HG02571 (cell line): ENCODE data around the gene ESPL1.
A peak's percentile ranks its signal among the peaks of the same experiment; 100 is the strongest.

ENCODE experiments used
- ATAC-seq: cut with Tn5 transposase; IDR thresholded peaks from one replicate; pipeline ENCODE4 v1.9.1; 2021; ENCODE audit warnings: mild to moderate bottlenecking, moderate library complexity; ENCODE audit not compliant: unreplicated experiment

Gene ESPL1

DNA sequence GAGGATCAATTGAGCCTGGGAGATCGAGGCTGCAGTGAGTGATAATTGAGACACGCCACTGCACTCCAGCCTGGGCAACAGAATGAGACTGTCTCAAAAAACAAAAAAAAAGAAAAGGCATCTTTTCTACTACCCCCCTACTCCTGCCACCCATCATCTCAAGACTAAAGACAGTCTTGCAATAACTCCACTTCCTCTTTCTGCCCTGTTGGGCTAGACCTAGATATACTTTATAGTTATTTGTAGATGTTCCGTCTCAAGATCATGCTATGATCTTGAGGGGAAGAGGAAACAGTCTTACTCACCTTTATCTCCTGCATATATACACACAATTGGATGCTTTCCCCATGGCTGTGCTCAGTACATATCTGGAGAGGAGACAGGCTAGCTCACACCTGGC is 12.1 kb upstream of the ESPL1 start:
- ATAC-seq = no peak

DNA sequence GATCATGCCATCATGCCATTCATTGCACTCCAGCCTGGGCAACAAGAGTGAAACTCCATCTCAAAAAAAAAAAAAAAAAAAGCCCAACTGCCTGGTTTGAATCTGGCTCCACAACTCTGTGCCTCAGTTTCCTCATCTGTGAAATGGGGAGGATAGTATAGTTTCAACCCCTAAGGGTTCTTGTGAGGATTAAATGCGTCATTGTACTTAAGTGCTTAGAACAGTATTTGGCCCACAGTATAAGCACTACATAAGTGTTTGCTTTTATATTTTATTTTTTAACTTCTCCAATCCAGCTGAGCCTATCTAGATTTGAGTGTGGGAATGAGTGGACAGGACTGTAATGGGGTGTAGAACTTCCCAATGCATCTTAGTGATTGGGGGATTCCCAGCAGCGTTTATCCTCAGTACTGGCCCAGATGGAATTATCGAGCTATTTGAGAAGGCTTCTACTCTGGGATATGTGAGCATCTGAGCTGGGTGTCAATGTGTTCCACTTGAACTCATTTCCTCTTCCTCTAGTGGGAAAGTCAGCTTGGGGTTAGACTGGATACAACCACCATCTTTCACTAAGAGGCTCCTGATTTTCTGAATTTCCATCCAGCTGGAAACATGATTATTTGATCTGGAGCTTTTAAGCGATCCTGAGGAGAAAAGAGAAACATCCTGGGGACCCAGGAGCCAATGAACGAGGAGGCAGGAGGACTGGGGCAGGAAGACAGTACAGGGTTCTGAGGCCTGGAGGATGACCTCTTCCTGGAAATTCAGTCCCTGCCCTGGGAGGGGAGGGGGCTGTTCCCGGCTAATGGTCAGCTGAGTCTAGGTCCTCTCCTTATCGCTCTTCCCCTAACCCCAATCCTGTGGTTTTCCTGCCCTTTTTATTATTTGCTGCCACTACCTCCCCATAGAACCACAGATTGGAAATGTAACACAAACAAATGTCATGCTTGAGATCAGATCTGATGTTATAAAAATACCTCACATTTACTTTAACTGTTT is 9.3 kb upstream of the ESPL1 start:
- no peak for ATAC-seq

DNA sequence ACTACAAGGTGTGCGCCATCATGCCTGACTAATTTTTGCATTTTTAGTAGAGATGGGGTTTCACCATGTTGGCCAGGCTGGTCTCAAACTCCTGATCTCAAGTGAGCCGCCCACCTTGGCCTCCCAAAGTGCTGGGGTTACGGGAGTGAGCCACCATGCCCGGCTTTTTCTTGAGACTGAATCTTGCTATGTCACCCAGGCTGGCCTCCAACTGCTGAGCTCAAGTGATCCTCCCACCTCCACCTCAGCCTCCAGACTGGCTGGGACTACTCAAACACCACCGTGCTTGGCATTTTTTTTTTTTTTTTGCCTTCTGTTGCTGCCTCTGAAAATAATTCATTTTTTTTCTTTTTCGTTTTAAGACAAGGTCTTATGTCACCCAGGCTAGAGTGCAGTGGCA is 8.2 kb upstream of the ESPL1 start:
- no peak for ATAC-seq

DNA sequence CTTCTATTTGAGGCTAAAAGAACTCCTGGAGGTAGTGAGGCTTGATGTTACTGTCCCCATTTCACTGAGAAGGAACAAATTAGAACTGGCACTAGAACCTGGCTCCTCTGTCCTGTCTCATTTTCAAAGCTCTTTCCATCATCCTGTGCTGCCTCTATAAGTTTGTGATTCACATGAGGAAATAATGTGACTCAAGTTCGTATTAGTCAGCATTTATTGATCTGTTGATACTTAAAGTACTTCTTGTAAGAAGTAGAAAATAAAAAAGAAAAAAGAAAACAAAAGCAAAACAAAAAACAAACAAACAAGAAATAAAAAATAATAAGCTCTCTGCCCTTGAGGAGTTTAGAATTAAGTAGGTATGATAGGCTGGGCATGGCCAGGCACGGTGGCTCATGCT is 2.3 kb upstream of the ESPL1 start:
- ATAC-seq = no peak

DNA sequence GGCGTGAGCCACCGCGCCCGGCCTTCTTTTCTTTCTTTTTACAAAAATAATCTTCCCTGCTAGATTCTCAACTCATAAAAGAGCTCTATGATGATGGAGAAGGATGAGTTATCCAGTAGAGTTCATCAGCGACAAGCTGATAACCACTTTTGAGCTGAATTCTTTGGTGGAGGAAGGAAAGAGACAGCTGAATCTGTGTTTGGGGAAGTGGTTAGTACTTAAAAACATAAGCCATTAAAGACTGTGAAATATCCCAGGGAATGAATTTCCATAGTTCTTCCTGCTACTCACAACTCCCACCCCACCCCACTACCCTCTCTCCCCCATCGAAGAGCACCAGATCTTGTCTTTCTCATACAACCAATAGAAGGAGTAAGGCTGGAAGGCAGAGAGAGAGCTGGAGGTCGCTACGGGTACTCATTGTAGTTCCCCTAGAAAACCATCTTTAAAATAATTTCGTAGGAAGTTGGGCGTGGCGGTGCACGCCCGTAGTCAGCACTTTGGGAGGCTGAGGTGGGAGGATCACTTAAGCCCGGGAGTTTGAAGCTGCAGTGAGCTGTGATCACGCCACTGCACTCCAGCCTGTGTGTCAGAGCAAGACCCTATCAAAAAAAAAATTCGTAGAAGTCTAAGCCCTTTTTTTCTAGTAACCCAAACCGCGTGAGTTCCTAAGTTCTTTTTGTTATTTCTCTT is 647 bp upstream of the ESPL1 start:
- no peak for ATAC-seq

DNA sequence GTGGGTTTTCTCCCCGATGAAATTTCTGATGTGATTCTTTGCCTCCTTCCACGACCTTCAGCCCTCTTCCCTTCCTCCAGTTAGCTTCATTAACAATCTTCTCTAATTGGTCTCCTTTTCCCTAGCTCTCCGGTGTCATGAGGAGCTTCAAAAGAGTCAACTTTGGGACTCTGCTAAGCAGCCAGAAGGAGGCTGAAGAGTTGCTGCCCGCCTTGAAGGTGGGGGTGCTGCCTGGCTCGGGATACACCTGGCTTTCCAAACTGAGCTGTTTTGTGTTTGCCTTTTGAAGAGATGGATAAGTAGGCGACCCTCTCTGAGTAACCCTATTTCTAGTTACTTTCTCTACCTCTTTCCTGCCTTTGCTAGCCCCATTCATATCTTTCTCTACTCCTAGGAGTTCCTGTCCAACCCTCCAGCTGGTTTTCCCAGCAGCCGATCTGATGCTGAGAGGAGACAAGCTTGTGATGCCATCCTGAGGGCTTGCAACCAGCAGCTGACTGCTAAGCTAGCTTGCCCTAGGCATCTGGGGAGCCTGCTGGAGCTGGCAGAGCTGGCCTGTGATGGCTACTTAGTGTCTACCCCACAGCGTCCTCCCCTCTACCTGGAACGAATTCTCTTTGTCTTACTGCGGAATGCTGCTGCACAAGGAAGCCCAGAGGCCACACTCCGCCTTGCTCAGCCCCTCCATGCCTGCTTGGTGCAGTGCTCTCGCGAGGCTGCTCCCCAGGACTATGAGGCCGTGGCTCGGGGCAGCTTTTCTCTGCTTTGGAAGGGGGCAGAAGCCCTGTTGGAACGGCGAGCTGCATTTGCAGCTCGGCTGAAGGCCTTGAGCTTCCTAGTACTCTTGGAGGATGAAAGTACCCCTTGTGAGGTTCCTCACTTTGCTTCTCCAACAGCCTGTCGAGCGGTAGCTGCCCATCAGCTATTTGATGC is 797 bp downstream of the ESPL1 start:
- no peak for ATAC-seq

DNA sequence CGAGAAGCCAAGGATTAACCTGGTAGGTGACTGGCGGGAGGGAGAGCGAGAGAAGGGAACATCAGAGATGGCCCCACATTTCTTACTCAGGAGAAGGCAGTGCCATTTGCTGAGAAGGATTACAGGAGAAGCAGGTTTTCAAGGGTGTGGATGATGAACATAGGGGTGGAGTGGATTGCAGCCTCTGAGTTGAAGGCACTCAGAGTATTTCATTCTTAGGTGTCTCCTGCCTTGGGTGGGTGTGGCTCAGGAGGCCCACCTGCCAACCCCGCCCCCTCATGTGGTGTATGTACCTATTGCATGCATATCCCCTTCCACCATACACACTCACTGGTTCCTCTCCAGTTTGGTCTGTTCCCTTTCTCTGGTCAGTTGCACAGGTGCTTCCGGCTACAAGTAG is 6.3 kb downstream of the ESPL1 start:
- no peak for ATAC-seq

DNA sequence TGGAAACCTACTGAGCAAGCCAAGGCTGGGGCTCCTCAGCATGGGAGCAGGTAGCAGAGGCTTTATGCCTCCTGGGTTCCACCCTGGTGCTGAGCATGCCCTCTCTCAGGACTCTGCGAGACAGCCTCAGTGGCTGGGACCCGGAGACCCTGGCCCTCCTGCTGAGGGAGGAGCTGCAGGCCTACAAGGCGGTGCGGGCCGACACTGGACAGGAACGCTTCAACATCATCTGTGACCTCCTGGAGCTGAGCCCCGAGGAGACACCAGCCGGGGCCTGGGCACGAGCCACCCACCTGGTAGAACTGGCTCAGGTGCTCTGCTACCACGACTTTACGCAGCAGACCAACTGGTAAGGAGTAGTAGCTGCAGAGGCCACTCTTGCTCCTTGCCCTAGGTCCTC is 8.4 kb downstream of the ESPL1 start:
- no peak for ATAC-seq

DNA sequence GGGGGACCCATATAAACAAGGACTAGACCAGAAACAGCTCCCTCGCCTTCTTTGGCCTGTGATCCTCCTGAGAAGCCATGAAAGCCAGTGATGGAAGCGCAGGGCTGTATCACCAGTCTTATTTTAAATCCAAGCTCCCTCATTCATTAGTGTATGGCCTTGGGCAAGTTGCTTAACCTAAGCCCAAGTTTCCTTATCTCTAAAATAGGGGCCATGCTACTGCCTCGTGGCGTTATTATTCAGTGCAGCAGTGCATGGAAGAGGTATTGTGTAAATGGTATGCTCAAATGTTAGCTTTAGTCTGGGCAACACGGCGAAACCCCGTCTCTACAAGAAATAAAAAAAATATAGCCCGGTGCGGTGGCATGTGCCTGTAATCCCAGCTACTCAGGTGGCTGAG is 9.9 kb downstream of the ESPL1 start:
- ATAC-seq = no peak

DNA sequence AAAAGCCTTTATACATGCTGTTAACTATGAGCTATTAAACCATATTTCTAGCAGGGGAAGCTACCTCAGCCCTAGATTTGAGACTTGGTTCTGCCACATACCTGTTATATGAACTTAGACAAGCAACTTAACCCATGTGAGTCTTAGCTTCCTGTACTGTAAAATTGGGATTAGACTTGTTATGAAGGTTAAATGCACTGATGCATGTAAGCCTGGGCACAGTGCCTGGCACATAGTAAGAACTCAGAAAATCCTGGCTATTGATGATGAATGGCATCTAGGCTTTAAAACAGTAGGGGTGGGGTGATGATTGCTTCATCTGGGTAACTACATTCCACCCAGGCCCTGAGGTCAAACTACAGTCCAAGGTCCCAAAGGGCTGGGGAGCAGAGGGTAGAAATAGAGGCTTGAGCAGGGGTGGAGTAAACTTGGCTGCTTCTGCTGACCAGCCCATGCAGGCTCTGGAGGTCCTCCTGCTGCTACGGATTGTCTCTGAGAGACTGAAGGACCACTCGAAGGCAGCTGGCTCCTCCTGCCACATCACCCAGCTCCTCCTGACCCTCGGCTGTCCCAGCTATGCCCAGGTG is 11.3 kb downstream of the ESPL1 start:
- no peak for ATAC-seq

DNA sequence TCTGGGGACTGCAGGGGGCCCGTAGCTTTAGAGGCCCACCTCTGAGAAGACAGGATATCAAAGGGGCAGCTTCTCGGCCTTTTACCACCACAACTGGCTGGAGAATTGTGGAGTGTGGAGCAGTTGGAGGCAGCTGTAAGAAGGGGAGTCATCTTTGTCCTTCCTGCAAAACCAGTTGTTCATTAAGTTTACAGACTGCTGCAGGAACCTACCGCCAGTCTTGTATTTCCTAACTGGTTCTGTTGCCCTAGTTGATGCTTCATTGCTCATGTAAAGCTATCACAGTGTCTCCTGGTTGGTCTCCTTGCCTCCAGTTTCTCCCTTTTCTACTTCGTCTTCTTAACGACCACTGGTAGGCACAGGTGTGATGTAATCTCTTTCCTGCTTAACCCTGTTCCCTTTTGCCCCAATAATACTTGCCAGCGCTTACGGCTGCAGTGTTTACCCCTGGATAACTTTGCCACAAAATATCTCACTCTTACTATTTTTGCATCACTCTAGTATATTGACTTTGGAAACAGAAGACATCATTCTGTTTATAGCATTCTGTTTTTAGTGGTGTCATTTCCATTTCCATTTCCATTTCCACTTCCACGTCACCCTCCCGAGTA is 11.9 kb downstream of the ESPL1 start:
- no peak for ATAC-seq

DNA sequence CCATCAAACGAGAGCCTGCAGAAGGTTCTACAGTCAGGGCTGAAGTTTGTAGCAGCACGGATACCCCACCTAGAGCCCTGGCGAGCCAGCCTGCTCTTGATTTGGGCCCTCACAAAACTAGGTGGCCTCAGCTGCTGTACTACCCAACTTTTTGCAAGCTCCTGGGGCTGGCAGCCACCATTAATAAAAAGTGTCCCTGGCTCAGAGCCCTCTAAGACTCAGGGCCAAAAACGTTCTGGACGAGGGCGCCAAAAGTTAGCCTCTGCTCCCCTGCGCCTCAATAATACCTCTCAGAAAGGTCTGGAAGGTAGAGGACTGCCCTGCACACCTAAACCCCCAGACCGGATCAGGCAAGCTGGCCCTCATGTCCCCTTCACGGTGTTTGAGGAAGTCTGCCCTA is 18.3 kb downstream of the ESPL1 start:
- no peak for ATAC-seq

DNA sequence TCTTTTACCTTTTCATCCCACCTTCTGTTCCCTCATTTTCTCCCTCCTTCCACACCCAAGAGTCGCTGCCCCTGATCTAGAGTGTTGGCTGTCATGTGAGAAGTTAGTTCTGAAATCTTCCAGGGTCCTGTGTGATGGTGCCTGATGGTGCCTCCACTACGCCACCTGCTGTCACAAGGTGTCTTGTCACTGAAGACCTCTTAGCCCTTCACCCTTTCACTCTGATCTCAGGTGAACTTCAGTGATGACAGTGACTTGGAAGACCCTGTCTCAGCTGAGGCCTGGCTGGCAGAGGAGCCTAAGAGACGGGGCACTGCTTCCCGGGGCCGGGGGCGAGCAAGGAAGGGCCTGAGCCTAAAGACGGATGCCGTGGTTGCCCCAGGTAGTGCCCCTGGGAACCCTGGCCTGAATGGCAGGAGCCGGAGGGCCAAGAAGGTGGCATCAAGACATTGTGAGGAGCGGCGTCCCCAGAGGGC is 19.7 kb downstream of the ESPL1 start:
- no peak for ATAC-seq

DNA sequence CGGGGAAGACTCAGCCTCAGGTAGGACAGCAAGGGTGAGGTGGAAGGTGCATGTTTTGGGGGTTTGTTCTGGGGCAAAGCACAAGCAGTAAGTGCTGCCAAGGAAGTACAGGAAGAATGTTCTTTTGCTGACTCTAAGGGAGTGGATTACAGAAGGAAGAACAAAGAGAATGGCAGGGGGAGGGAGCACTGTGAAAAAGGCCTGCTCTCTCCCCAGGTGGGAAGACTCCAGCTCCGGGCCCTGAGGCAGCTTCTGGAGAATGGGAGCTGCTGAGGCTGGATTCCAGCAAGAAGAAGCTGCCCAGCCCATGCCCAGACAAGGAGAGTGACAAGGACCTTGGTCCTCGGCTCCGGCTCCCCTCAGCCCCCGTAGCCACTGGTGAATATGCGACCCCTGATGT is 20.2 kb downstream of the ESPL1 start:
- ATAC-seq = no peak

DNA sequence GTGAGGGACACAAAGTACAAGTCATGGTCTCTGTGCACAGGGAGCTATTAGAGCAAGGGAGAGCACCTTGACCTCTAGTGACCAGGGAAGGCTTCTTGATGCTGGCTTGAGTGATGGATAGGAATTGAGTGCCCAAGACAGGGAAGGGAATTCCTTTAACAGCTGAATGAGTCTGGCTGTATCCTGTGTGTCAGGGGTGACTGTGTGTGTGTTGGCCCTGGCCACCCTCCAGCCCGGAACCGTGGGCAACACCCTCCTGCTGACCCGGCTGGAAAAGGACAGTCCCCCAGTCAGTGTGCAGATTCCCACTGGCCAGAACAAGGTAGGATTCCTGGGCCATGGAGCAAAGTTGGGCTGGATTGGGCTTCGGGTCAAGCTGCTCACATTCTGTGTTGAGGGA is 21.8 kb downstream of the ESPL1 start:
- no peak for ATAC-seq

DNA sequence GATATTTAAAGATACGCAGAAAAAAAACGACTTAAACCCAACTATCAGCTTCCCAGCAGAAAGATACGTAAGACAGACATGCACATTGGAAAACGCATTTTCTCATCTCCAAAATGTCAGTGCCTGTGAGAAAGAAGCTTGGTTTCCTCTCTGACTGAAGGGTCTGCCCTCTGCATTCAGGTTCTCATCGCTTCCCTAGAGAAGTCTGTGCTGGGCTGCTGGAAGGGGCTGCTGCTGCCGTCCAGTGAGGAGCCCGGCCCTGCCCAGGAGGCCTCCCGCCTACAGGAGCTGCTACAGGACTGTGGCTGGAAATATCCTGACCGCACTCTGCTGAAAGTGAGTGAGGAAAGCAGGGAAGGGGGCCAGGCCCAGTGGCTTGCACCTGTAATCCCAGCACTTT is 22.6 kb downstream of the ESPL1 start:
- no peak for ATAC-seq

DNA sequence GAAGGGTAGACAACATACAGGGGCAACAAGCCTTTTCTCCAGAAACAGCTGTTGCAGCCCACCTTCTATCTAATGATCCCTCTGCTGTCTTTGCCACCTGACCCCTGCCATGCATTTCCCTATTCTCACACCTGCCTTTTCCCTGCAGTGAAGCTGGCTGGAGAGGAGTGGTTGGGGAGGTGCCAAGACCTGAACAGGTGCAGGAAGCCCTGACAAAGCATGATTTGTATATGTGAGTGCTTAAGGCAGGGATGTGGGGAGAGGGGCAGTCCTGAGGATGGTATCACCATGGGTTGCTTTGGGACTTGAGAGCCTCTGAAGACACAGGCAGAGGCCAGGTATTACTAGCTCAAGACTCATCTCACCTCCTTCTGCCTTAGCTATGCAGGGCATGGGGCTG is 24.3 kb downstream of the ESPL1 start:
- no peak for ATAC-seq

DNA sequence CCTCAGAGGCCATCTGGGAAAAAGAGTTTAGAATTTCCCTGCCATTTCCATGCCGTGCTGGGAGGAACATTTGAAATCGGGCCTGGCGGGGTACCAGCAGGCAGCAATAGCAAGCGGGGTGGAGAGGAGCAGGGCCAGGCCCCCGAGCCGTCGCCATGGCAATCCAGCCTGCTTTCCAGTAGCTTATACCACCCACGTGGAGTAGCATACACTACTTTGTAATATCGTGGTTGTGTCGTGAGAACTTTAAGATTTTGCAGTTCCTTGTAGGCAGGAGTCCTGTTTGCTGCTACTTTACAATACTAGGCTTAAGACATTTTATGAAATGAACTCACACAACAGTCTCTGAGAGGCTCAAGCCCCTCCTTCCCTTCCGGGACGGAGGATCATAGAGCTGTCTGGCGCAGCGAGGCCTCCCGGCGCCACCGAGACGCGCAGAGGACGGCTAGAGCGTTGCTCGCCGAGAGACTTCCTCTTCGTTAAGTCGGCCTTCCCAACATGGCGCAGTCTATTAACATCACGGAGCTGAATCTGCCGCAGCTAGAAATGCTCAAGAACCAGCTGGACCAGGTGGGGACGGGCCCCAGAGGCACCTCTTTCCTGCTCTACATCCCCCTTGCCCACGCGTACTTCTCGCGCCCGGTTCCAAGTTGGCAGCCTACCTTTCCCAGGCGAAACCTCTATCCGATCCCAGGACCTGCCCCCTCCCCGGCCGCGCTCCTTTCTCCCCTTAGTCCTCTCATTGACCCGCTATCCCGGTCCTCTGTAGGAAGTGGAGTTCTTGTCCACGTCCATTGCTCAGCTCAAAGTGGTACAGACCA is 27.2 kb downstream of the ESPL1 start, which contains the start of gene PFDN5:
Gene PFDN5, plus strand, starts transcription at position 473 of the 821 bp plus-strand sequence. Its CDS starts 26 bp downstream, at position 499.
- ATAC-seq = peak; percentile 82

DNA sequence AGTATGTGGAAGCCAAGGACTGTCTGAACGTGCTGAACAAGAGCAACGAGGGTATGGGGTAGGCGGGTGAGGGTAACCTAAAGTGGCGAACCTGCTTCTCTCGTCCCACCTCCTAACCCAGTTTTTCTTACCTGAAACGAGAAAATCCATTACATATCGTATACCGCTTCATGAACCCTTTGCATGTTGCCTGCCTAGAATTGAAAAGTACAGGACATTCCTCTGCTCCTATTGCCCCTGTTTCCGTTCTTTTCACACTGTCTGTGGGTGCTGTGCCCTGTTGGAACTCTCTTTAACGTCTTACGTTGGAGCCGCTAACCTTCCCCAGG is 27.8 kb downstream of the ESPL1 start:
- ATAC-seq = no peak
